Cardiac ventricle fibroblast (primary cell): ENCODE results near the gene CTAGE15. TPM values are rescaled to one million over a fixed set of nuclear protein-coding genes. Genes with fewer than 3 reads are reported as not detected.

Experiments
- total RNA-seq: library from RNA; depleted of rRNA; stranded (reverse); fragments of >200 nt; gene quantifications from 2 replicates; pipeline ENCODE4 v1.2.3, GENCODE V29; 2015

The CTAGE15 gene
- total RNA-seq: not detected in 2 replicates

GRCh38 chr7:143571501-143571900, at the start of gene CTAGE15:
TSS of gene CTAGE15 (plus strand) at chr7:143571801. CDS start at chr7:143571818, 17 bp downstream.

GRCh38 chr7:143620646-143621045, 49.0 kb downstream of the CTAGE15 start, which contains the start of gene TCAF2:
TSS of gene TCAF2 (plus strand) at chr7:143620974.

Other genes starting within 250 kb of the CTAGE15 start
- 0.94 and 1.5 TPM in 2 replicates for gene FAM131B, start 209.1 kb upstream of the CTAGE15 start, total RNA-seq
- gene ZYX, start 190.5 kb upstream of the CTAGE15 start, total RNA-seq: 120 and 135 TPM in 2 replicates
- gene EPHA1, start 162.9 kb upstream of the CTAGE15 start, total RNA-seq: not detected in 2 replicates
- gene TAS2R60, start 128.3 kb upstream of the CTAGE15 start, total RNA-seq: not detected in 2 replicates
- not detected in 2 replicates for gene TAS2R41, start 93.9 kb upstream of the CTAGE15 start, total RNA-seq
- 4.2 and 5.4 TPM in 2 replicates for gene TCAF2, start 49.2 kb downstream of the CTAGE15 start, total RNA-seq
- gene CTAGE6, start 185.9 kb downstream of the CTAGE15 start, total RNA-seq: 0.05 TPM in 1 of 2 replicates, not detected in the other